ENCODE results near the gene GRIP1. TPM values are rescaled to one million over a fixed set of nuclear protein-coding genes. Genes with fewer than 3 reads are reported as not detected.

The GRIP1 gene
- total and polyA plus RNA-seq, 2 donors = 0.71 to 3.9 TPM

DNA sequence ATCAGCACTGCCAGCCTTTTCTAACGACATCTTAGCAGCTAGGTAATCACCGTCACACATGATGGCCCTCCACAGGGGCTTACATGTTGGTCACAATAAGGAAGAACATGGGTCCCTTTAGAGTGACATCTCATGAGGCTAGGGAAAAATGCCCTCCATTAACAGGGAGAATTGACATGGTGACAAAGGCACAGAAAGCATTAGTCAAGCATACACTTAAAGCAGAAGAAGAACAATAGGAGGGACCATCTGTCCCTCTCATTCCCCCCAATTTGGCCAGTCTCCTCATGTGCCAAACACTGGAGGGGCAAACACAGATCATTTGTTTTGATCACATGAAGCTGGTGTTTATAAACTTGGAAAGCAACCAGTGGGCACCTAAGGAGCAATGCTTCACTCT, 78.0 kb downstream of the GRIP1 start:
- 98% methylated on average over 2 of the region's 2 CpGs for WGBS
- DNase-seq (ENCODE audit: low read depth in 6 of 9, low spot score in 9 of 9) = no peak
- Histone ChIP-seq H3K4me3 (ENCODE audit: low read length in 2 of 2) (no peak overlapping the region), H3K27ac (ENCODE audit: low read depth in 1 of 2, low read length in 1 of 2) (no peak overlapping the region), H3K9me3 (ENCODE audit: control insufficient read depth in 2 of 2, insufficient read depth in 1 of 2, low read length in 1 of 2) (no peaks in the 10 kb centered on the region), H3K36me3 (ENCODE audit: control insufficient read depth in 2 of 2, insufficient read depth in 2 of 2, low read length in 1 of 2) (no peaks in the 10 kb centered on the region), H3K4me1 (ENCODE audit: control insufficient read depth in 2 of 2, insufficient read depth in 2 of 2, low read length in 2 of 2) (peaks cover 0 to 5% of the 10 kb centered on the region in 2 donors), H3K27me3 (ENCODE audit: control insufficient read depth in 2 of 2, insufficient read depth in 1 of 2, low read length in 1 of 2) (no peaks in the 10 kb centered on the region)

GRCh38 chr12:66599816-66600215, 79.1 kb downstream of the GRIP1 start:
- Histone ChIP-seq H3K36me3 (ENCODE audit: control insufficient read depth in 2 of 2, insufficient read depth in 2 of 2, low read length in 1 of 2) (no peaks in the 10 kb centered on the region), H3K4me3 (ENCODE audit: low read length in 2 of 2) (no peak overlapping the region), H3K4me1 (ENCODE audit: control insufficient read depth in 2 of 2, insufficient read depth in 2 of 2, low read length in 2 of 2) (peaks cover 0 to 5% of the 10 kb centered on the region in 2 donors), H3K9me3 (ENCODE audit: control insufficient read depth in 2 of 2, insufficient read depth in 1 of 2, low read length in 1 of 2) (no peaks in the 10 kb centered on the region), H3K27me3 (ENCODE audit: control insufficient read depth in 2 of 2, insufficient read depth in 1 of 2, low read length in 1 of 2) (no peaks in the 10 kb centered on the region), H3K27ac (ENCODE audit: low read depth in 1 of 2, low read length in 1 of 2) (no peak overlapping the region)
- DNase-seq (ENCODE audit: low read depth in 6 of 9, low spot score in 9 of 9) = no peak
- WGBS = 94% methylated on average over 1 of the region's 1 CpG

DNA sequence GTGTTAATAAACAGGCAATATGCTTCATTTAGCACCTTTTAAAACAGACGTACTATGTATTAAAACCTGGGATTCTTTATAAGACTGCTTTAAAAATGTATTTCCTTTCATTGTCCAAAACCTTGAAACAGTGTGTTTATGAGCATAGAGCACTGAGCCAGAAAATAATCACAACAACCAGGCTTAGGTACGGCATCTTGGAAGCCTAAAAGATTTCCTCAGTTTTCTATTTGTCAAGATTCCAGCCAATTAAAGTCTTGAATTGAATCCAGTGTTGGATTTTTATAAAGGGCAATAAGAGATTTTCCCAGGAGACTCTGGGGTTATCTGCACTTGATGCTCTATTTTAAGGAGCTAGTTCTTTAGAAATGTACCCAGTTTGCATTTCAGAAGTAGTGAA, 80.3 kb downstream of the GRIP1 start:
- DNase-seq (ENCODE audit: low read depth in 6 of 9, low spot score in 9 of 9) = no peak
- 93% methylated on average over 2 of the region's 2 CpGs for WGBS
- Histone ChIP-seq H3K9me3 (ENCODE audit: control insufficient read depth in 2 of 2, insufficient read depth in 1 of 2, low read length in 1 of 2) (no peaks in the 10 kb centered on the region), H3K27ac (ENCODE audit: low read depth in 1 of 2, low read length in 1 of 2) (no peak overlapping the region), H3K4me3 (ENCODE audit: low read length in 2 of 2) (no peak overlapping the region), H3K27me3 (ENCODE audit: control insufficient read depth in 2 of 2, insufficient read depth in 1 of 2, low read length in 1 of 2) (no peaks in the 10 kb centered on the region), H3K36me3 (ENCODE audit: control insufficient read depth in 2 of 2, insufficient read depth in 2 of 2, low read length in 1 of 2) (no peaks in the 10 kb centered on the region), H3K4me1 (ENCODE audit: control insufficient read depth in 2 of 2, insufficient read depth in 2 of 2, low read length in 2 of 2) (peaks cover 0 to 5% of the 10 kb centered on the region in 2 donors)

DNA sequence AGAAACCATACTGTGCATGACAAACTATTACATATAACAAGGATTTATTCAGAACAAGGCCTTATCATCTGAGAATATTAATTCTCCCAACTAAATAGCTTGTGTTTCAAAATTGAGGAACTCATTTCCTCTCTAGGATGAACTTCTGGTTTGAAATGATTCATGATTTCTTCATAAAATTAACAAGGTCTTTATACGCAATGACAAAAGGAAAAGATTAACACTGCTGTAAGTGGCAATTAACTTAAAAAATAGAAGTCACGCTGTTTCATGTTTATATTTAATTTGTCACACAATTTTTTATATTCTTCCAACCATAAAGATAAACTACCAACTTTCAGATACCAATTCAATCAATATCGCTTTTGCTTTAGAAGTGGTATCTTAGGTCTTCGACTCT, 80.8 kb downstream of the GRIP1 start:
- H3K9me3 ChIP-seq (ENCODE audit: control insufficient read depth in 2 of 2, insufficient read depth in 1 of 2, low read length in 1 of 2) = no peaks in the 10 kb centered on the region
- DNase-seq (ENCODE audit: low read depth in 6 of 9, low spot score in 9 of 9) = no peak
- H3K4me3 ChIP-seq (ENCODE audit: low read length in 2 of 2) = no peak overlapping the region
- H3K27ac ChIP-seq (ENCODE audit: low read depth in 1 of 2, low read length in 1 of 2) = no peak overlapping the region
- H3K4me1 ChIP-seq (ENCODE audit: control insufficient read depth in 2 of 2, insufficient read depth in 2 of 2, low read length in 2 of 2) = peaks cover 0 to 2% of the 10 kb centered on the region in 2 donors
- H3K36me3 ChIP-seq (ENCODE audit: control insufficient read depth in 2 of 2, insufficient read depth in 2 of 2, low read length in 1 of 2) = no peaks in the 10 kb centered on the region
- 95% methylated on average over 4 of the region's 4 CpGs for WGBS
- no peaks in the 10 kb centered on the region for H3K27me3 ChIP-seq (ENCODE audit: control insufficient read depth in 2 of 2, insufficient read depth in 1 of 2, low read length in 1 of 2)

- Histone ChIP-seq H3K4me1 (ENCODE audit: control insufficient read depth in 2 of 2, insufficient read depth in 2 of 2, low read length in 2 of 2) (no peaks in the 10 kb centered on the region), H3K9me3 (ENCODE audit: control insufficient read depth in 2 of 2, insufficient read depth in 1 of 2, low read length in 1 of 2) (no peaks in the 10 kb centered on the region), H3K4me3 (ENCODE audit: low read length in 2 of 2) (no peak overlapping the region), H3K27ac (ENCODE audit: low read depth in 1 of 2, low read length in 1 of 2) (no peak overlapping the region), H3K27me3 (ENCODE audit: control insufficient read depth in 2 of 2, insufficient read depth in 1 of 2, low read length in 1 of 2) (no peaks in the 10 kb centered on the region), H3K36me3 (ENCODE audit: control insufficient read depth in 2 of 2, insufficient read depth in 2 of 2, low read length in 1 of 2) (no peaks in the 10 kb centered on the region)
- DNase-seq (ENCODE audit: low read depth in 6 of 9, low spot score in 9 of 9) = no peak
- 66% methylated on average over 2 of the region's 2 CpGs for WGBS
Measured at GRCh38 chr12:66596199-66596598, 82.7 kb downstream of the GRIP1 start.

GRCh38 chr12:66594688-66595087, 84.2 kb downstream of the GRIP1 start:
- Histone ChIP-seq H3K27ac (ENCODE audit: low read depth in 1 of 2, low read length in 1 of 2) (no peak overlapping the region), H3K27me3 (ENCODE audit: control insufficient read depth in 2 of 2, insufficient read depth in 1 of 2, low read length in 1 of 2) (no peaks in the 10 kb centered on the region), H3K4me3 (ENCODE audit: low read length in 2 of 2) (no peak overlapping the region), H3K9me3 (ENCODE audit: control insufficient read depth in 2 of 2, insufficient read depth in 1 of 2, low read length in 1 of 2) (no peaks in the 10 kb centered on the region), H3K36me3 (ENCODE audit: control insufficient read depth in 2 of 2, insufficient read depth in 2 of 2, low read length in 1 of 2) (no peaks in the 10 kb centered on the region), H3K4me1 (ENCODE audit: control insufficient read depth in 2 of 2, insufficient read depth in 2 of 2, low read length in 2 of 2) (no peaks in the 10 kb centered on the region)
- no peak for DNase-seq (ENCODE audit: low read depth in 6 of 9, low spot score in 9 of 9)

DNA sequence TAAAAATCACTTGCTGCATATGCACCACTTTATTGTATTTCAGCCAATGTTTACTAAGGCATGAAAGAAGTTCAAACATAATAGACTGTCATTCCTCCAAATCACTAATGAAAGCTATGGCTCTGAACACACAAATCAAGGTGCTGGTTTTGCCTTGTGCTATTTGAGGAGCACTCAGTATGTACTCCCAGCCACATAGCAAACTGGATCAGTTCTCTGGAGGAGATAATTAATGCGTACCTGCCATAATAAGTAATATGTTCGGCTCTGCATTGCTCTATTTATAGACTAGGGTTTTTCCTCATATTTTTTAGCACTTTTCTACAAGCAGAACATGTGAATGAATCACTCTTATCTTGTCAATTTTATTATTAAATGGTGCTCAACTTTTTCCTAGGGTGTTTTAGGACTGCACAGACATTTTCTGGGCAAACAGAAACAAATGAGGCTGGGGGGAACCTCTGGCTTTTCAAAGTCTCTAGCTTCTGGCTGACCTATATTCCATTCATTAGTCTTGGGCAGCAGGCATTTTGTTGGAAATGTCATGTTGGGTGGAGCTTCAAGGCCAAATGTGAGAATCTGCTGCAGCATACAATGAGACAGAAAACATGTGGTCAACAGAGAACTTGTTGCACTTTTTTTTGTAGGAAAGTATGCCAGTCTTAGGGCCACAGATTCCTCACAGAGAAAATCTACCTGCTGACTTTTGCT, 88.4 kb downstream of the GRIP1 start:
- DNase-seq (ENCODE audit: low read depth in 6 of 9, low spot score in 9 of 9) = no peak
- no peaks in the 10 kb centered on the region for H3K9me3 ChIP-seq (ENCODE audit: control insufficient read depth in 2 of 2, insufficient read depth in 1 of 2, low read length in 1 of 2)
- H3K4me3 ChIP-seq (ENCODE audit: low read length in 2 of 2) = no peak overlapping the region
- no peak overlapping the region for H3K27ac ChIP-seq (ENCODE audit: low read depth in 1 of 2, low read length in 1 of 2)
- H3K4me1 ChIP-seq (ENCODE audit: control insufficient read depth in 2 of 2, insufficient read depth in 2 of 2, low read length in 2 of 2) = no peaks in the 10 kb centered on the region
- no peaks in the 10 kb centered on the region for H3K27me3 ChIP-seq (ENCODE audit: control insufficient read depth in 2 of 2, insufficient read depth in 1 of 2, low read length in 1 of 2)
- 94% methylated on average over 2 of the region's 2 CpGs for WGBS
- H3K36me3 ChIP-seq (ENCODE audit: control insufficient read depth in 2 of 2, insufficient read depth in 2 of 2, low read length in 1 of 2) = no peaks in the 10 kb centered on the region

GRCh38 chr12:66589095-66589494, 89.8 kb downstream of the GRIP1 start:
- DNase-seq (ENCODE audit: low read depth in 6 of 9, low spot score in 9 of 9) = no peak

GRCh38 chr12:66587912-66588311, 91.0 kb downstream of the GRIP1 start:
- H3K4me1 ChIP-seq (ENCODE audit: control insufficient read depth in 2 of 2, insufficient read depth in 2 of 2, low read length in 2 of 2) = no peaks in the 10 kb centered on the region
- H3K36me3 ChIP-seq (ENCODE audit: control insufficient read depth in 2 of 2, insufficient read depth in 2 of 2, low read length in 1 of 2) = no peaks in the 10 kb centered on the region
- no peaks in the 10 kb centered on the region for H3K27me3 ChIP-seq (ENCODE audit: control insufficient read depth in 2 of 2, insufficient read depth in 1 of 2, low read length in 1 of 2)
- DNase-seq (ENCODE audit: low read depth in 6 of 9, low spot score in 9 of 9) = no peak
- H3K4me3 ChIP-seq (ENCODE audit: low read length in 2 of 2) = no peak overlapping the region
- no peaks in the 10 kb centered on the region for H3K9me3 ChIP-seq (ENCODE audit: control insufficient read depth in 2 of 2, insufficient read depth in 1 of 2, low read length in 1 of 2)
- no peak overlapping the region for H3K27ac ChIP-seq (ENCODE audit: low read depth in 1 of 2, low read length in 1 of 2)
- WGBS = 70% methylated on average over 6 of the region's 6 CpGs

More at GRCh38 chr12:66589095-66589494, 89.8 kb downstream of the GRIP1 start:
- Histone ChIP-seq H3K27ac (ENCODE audit: low read depth in 1 of 2, low read length in 1 of 2) (no peak overlapping the region), H3K4me1 (ENCODE audit: control insufficient read depth in 2 of 2, insufficient read depth in 2 of 2, low read length in 2 of 2) (no peaks in the 10 kb centered on the region), H3K36me3 (ENCODE audit: control insufficient read depth in 2 of 2, insufficient read depth in 2 of 2, low read length in 1 of 2) (no peaks in the 10 kb centered on the region), H3K4me3 (ENCODE audit: low read length in 2 of 2) (no peak overlapping the region), H3K27me3 (ENCODE audit: control insufficient read depth in 2 of 2, insufficient read depth in 1 of 2, low read length in 1 of 2) (no peaks in the 10 kb centered on the region), H3K9me3 (ENCODE audit: control insufficient read depth in 2 of 2, insufficient read depth in 1 of 2, low read length in 1 of 2) (no peaks in the 10 kb centered on the region)
- 45% methylated on average over 3 of the region's 3 CpGs for WGBS

Data from thymus (tissue), 11 donors.